Nephron progenitor cell (in vitro differentiated cells): ENCODE measurements around the gene KRT5.

ENCODE experiments used
- DNase-seq: peaks from one replicate; pipeline ENCODE4 v3.0.0; 2021
- H3K27ac Mint-ChIP-seq: 2 replicates; pipeline ENCODE4 v1.8.0; 2021; ENCODE audit warnings: mild to moderate bottlenecking, moderate library complexity, mixed read lengths
- H3K27me3 Mint-ChIP-seq: 2 replicates; pipeline ENCODE4 v1.8.0; 2021; ENCODE audit warnings: mild to moderate bottlenecking, low read depth, mixed read lengths; ENCODE audit not compliant: poor library complexity
- H3K36me3 Mint-ChIP-seq: 2 replicates; pipeline ENCODE4 v1.8.0; 2021; ENCODE audit warnings: low read depth, mixed read lengths
- H3K4me1 Mint-ChIP-seq: 2 replicates; pipeline ENCODE4 v1.8.0; 2021; ENCODE audit warnings: mixed read lengths
- H3K4me3 Mint-ChIP-seq: 2 replicates; pipeline ENCODE4 v1.8.0; 2021; ENCODE audit warnings: mild to moderate bottlenecking, moderate library complexity, mixed read lengths
- H3K9me3 Mint-ChIP-seq: 2 replicates; pipeline ENCODE4 v1.8.0; 2021; ENCODE audit warnings: mild to moderate bottlenecking, moderate library complexity, mixed read lengths
- TF ChIP-seq, protein P1 (sequence below): fragments of 200-600 bp; sonication (generic); IDR thresholded peaks from 2 replicates; pipeline ENCODE4 v1.5.0; 2021; ENCODE audit warnings: antibody characterized with exemption

The KRT5 gene

DNA sequence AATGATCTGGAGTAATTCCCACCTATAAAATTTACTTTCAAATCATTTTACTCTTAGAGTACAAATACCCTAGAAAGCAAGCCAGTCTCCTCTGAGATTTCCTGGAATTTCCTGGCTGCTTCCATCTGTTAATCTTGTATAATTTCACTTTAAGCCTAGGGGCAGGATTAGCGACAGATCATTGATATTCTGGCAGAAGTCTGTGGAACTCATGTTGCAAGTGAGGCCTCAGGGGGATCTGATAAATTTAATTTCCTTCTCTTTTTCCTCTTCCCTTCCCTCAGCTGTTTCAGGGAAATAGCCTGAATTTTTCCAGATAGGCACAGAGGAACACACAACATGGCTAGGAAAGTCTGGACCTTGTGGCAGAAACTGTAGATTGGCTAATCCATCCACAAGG, 21.2 kb downstream of the KRT5 start:
- Mint-ChIP-seq H3K4me3 (no peak overlapping the region), H3K27me3 (peaks cover 7% of the 10 kb centered on the region), H3K36me3 (no peaks in the 10 kb centered on the region), H3K27ac (no peak overlapping the region), H3K4me1 (peaks cover 28% of the 10 kb centered on the region), H3K9me3 (peaks cover 21% of the 10 kb centered on the region)
- DNase-seq: no peak
- TF ChIP-seq, protein P1, sequence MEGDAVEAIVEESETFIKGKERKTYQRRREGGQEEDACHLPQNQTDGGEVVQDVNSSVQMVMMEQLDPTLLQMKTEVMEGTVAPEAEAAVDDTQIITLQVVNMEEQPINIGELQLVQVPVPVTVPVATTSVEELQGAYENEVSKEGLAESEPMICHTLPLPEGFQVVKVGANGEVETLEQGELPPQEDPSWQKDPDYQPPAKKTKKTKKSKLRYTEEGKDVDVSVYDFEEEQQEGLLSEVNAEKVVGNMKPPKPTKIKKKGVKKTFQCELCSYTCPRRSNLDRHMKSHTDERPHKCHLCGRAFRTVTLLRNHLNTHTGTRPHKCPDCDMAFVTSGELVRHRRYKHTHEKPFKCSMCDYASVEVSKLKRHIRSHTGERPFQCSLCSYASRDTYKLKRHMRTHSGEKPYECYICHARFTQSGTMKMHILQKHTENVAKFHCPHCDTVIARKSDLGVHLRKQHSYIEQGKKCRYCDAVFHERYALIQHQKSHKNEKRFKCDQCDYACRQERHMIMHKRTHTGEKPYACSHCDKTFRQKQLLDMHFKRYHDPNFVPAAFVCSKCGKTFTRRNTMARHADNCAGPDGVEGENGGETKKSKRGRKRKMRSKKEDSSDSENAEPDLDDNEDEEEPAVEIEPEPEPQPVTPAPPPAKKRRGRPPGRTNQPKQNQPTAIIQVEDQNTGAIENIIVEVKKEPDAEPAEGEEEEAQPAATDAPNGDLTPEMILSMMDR: no peak

DNA sequence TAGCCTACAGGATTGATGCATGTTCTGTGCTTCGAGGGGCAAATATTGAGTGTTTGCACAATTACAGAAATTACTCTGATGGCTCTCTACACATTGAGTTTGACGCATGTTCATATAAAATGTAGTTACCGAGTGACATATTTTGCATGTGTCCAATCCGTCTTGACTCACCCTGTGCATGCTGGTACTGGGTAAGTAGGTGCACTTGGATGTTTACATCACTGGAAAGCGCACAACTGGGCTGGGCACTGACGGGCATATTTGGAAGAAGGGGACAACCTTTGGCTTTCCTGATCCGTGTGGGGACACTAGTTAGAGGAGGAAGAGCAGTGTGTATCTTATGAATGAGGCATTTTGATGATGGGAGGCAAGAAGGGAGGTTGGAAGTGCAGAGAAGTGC, 22.2 kb downstream of the KRT5 start:
- DNase-seq: no peak
- TF ChIP-seq, protein P1: no peak
- Mint-ChIP-seq H3K4me3 (no peak overlapping the region), H3K27me3 (peaks cover 10% of the 10 kb centered on the region), H3K27ac (peak overlapping the region; percentile 1), H3K4me1 (peaks cover 28% of the 10 kb centered on the region), H3K9me3 (peaks cover 16% of the 10 kb centered on the region), H3K36me3 (no peaks in the 10 kb centered on the region)

DNA sequence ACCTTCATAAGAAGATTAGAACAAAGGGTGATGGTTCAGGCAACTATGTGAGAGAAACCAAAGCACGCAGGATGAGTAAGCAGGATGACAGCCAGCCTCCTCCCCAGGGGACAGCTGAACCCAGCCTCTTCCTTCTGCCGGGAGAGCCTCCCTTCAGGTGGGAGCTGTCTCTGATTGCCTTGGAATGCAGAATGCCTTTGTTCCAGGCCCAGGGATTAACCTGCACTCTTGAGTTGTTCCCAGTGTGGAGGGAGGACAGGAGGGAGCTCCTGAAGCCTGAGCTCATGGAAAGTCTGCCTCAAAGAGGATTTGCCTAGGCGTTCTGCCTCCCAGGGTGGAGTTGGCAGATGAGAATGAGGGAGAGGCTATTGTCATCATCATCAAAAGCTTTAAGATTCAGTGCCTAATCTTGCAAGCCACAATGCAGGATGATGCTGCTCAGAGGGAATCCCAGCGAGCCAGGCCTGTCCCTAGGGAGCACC, 23.6 kb downstream of the KRT5 start:
- no peaks in the 10 kb centered on the region for H3K36me3 Mint-ChIP-seq
- no peak overlapping the region for H3K27ac Mint-ChIP-seq
- H3K4me1 Mint-ChIP-seq: peaks cover 28% of the 10 kb centered on the region

DNA sequence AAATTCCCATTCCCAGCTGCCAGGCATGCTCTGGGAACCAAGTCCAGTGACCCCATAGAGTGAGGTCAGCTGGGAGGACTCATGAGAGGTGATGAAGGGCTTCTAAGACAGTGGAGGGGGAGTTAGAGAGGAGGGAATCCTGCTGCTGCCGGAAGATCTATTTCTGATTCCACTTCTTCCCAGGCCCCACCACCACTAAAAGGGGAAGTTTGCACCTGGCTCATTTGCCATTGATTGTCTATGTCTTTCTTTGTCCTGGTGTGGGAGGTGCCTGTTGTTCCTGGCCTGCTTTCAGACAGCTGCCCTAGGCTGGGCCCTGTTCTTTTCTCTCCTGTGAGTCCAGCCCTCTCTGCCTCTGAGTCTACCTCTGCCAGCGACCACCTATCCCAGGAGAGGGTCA, 24.1 kb downstream of the KRT5 start:
- DNase-seq: no peak
- Mint-ChIP-seq H3K36me3 (no peaks in the 10 kb centered on the region), H3K27ac (peak overlapping the region; percentile 34), H3K9me3 (peaks cover 4% of the 10 kb centered on the region), H3K4me1 (peaks cover 28% of the 10 kb centered on the region), H3K4me3 (peak overlapping the region; percentile 13), H3K27me3 (peaks cover 15% of the 10 kb centered on the region)
- TF ChIP-seq, protein P1: no peak

More for the DNA sequence above, 23.6 kb downstream of the KRT5 start:
- TF ChIP-seq, protein P1: no peak
- Mint-ChIP-seq H3K4me3 (peak overlapping the region; percentile 13), H3K27me3 (peaks cover 10% of the 10 kb centered on the region), H3K9me3 (peaks cover 7% of the 10 kb centered on the region)
- no peak for DNase-seq

DNA sequence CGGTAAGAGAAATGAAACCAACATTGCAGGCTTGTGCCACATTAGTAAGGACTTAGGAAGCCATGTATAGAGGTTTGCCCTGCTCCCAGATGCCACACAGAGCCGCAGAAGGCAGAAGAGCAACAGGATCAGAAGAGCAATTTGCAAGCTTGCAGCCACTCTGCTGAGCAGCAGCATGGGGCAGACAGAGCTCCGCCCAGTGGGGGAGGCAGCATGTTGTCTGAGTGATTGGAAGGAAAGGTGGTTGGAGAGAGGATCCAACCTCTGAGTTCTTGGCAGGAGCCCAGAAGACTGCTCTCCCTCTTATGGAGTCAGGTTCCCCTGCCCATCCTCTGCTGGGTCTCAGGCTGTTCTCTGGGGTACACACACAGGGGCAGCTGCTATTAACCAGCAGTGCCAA, 24.8 kb downstream of the KRT5 start:
- peak; percentile 35 for DNase-seq
- TF ChIP-seq, protein P1: no peak
- H3K36me3 Mint-ChIP-seq: no peaks in the 10 kb centered on the region
- no peaks in the 10 kb centered on the region for H3K9me3 Mint-ChIP-seq
- no peak overlapping the region for H3K4me3 Mint-ChIP-seq
- H3K4me1 Mint-ChIP-seq: peaks cover 28% of the 10 kb centered on the region
- no peak overlapping the region for H3K27ac Mint-ChIP-seq
- H3K27me3 Mint-ChIP-seq: peaks cover 15% of the 10 kb centered on the region

DNA sequence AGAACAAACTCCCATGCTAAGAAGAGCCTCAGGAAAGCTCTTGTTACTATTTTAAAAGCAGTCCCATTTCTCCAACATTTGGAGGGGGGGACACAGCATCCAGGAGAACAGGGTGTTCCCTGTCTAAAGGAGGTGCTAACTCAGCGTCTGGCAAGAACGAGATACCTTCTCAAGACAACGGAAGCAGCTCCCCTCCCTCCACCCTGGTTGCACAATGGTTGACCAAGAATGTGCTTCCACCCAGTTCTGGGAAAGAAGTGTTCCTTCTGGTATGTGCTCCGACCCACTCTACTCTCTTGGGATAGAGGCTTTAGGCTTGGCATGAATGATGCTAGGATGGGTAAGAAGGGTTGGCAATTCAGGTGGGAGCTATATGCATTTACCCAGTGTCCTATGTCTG, 25.7 kb downstream of the KRT5 start:
- Mint-ChIP-seq H3K4me1 (peaks cover 28% of the 10 kb centered on the region), H3K27me3 (peaks cover 15% of the 10 kb centered on the region), H3K4me3 (no peak overlapping the region), H3K36me3 (no peaks in the 10 kb centered on the region), H3K27ac (no peak overlapping the region), H3K9me3 (no peaks in the 10 kb centered on the region)
- DNase-seq: no peak
- TF ChIP-seq, protein P1: no peak
